ENCODE results near the gene AMPH. TPM values are rescaled to one million over a fixed set of nuclear protein-coding genes. Genes with fewer than 3 reads are reported as not detected.

AMPH gene
- total RNA-seq, 3 donors from 2014 or later, result 0.41 to 3.2 (median 1.2) TPM

- intact Hi-C loops (cut with DNase I, micrococcal nuclease), result no loop called here
- H3K9me3 ChIP-seq, result no peaks in the 10 kb centered on the region
- ATAC-seq, result no peak
- H3K36me3 ChIP-seq (ENCODE audit: low read depth), result no peaks in the 10 kb centered on the region
- TF ChIP-seq, protein P1, sequence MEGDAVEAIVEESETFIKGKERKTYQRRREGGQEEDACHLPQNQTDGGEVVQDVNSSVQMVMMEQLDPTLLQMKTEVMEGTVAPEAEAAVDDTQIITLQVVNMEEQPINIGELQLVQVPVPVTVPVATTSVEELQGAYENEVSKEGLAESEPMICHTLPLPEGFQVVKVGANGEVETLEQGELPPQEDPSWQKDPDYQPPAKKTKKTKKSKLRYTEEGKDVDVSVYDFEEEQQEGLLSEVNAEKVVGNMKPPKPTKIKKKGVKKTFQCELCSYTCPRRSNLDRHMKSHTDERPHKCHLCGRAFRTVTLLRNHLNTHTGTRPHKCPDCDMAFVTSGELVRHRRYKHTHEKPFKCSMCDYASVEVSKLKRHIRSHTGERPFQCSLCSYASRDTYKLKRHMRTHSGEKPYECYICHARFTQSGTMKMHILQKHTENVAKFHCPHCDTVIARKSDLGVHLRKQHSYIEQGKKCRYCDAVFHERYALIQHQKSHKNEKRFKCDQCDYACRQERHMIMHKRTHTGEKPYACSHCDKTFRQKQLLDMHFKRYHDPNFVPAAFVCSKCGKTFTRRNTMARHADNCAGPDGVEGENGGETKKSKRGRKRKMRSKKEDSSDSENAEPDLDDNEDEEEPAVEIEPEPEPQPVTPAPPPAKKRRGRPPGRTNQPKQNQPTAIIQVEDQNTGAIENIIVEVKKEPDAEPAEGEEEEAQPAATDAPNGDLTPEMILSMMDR (IDR thresholded peaks at IDR 0.05), result no peak
- no peak for DNase-seq
- no peaks in the 10 kb centered on the region for H3K4me1 ChIP-seq (ENCODE audit: low read depth)
- H3K4me3 ChIP-seq, result no peak overlapping the region
Observed at GRCh38 chr7:38438970-38439369, 192.2 kb downstream of the AMPH start.

DNA sequence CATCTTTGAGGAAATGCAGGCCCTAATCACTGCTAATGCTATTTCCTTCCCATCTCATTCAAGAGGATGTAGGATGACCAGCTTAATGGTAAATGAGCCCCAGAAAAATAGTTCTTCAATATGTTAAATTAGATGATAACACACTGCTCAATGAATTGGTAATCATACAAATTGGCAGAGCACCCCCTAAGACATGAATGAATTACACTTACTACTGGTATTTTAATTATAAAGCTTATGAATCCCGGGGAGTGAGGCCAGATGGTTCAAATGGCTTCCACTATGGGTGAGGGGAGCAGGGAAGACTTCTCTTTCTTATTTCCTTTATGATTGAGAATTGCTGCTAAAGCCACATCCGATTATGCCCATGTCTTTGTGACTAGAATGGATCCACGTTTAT is 198.5 kb downstream of the AMPH start:
- Histone ChIP-seq H3K9me3 (no peaks in the 10 kb centered on the region), H3K4me3 (no peak overlapping the region), H3K36me3 (ENCODE audit: low read depth) (no peaks in the 10 kb centered on the region), H3K4me1 (ENCODE audit: low read depth) (no peaks in the 10 kb centered on the region)
- intact Hi-C loops (cut with DNase I, micrococcal nuclease), result no loop called here
- ATAC-seq, result no peak
- TF ChIP-seq, protein P1 (IDR thresholded peaks at IDR 0.05), result no peak
- DNase-seq, result no peak

GRCh38 chr7:38432080-38432479 is 199.1 kb downstream of the AMPH start:
- H3K9me3 ChIP-seq, result no peaks in the 10 kb centered on the region
- intact Hi-C loops (cut with DNase I, micrococcal nuclease), result no loop called here
- TF ChIP-seq, protein P1 (IDR thresholded peaks at IDR 0.05), result no peak
- no peak for ATAC-seq
- H3K4me1 ChIP-seq (ENCODE audit: low read depth), result no peaks in the 10 kb centered on the region
- DNase-seq, result no peak
- H3K4me3 ChIP-seq, result no peak overlapping the region
- no peaks in the 10 kb centered on the region for H3K36me3 ChIP-seq (ENCODE audit: low read depth)

- ATAC-seq (no peak), DNase-seq (no peak)
- TF ChIP-seq, protein P1 (IDR thresholded peaks at IDR 0.05), result no peak
- H3K4me1 ChIP-seq (ENCODE audit: low read depth), result no peaks in the 10 kb centered on the region
- intact Hi-C loops (cut with DNase I, micrococcal nuclease), result no loop called here
- no peaks in the 10 kb centered on the region for H3K36me3 ChIP-seq (ENCODE audit: low read depth)
- H3K9me3 ChIP-seq, result no peaks in the 10 kb centered on the region
- no peak overlapping the region for H3K4me3 ChIP-seq
Observed at GRCh38 chr7:38429057-38429456, 202.1 kb downstream of the AMPH start.

DNA sequence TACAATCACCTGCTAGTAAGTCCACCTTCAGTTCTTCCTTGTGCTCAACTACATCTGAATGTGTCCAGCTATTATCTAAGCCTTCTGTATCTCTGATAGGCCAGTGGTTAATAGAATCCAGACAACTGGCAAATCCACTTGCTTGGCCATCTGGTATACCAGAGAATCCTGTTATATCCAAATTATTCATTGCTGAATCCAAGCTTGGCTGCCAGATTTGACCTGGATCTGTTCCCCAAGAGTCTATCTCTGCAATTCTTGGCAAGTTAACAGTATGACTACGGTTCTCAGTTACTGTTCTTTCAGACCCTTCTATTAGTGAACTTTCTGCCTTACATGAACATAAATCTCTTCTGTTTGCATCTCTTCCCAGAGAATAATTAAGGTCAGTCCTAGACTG is 203.1 kb downstream of the AMPH start:
- ATAC-seq, result no peak
- H3K4me1 ChIP-seq (ENCODE audit: low read depth), result no peaks in the 10 kb centered on the region
- no peak for DNase-seq
- H3K36me3 ChIP-seq (ENCODE audit: low read depth), result no peaks in the 10 kb centered on the region
- no peak overlapping the region for H3K4me3 ChIP-seq
- intact Hi-C loops (cut with DNase I, micrococcal nuclease), result no loop called here
- TF ChIP-seq, protein P1 (IDR thresholded peaks at IDR 0.05), result no peak
- no peaks in the 10 kb centered on the region for H3K9me3 ChIP-seq

- TF ChIP-seq, protein P1 (IDR thresholded peaks at IDR 0.05), result no peak
- Histone ChIP-seq H3K4me1 (ENCODE audit: low read depth) (no peaks in the 10 kb centered on the region), H3K4me3 (no peak overlapping the region), H3K9me3 (no peaks in the 10 kb centered on the region), H3K36me3 (ENCODE audit: low read depth) (no peaks in the 10 kb centered on the region)
- intact Hi-C loops (cut with DNase I, micrococcal nuclease), result no loop called here
- ATAC-seq, result no peak
- no peak for DNase-seq
Observed at GRCh38 chr7:38427279-38427955, 203.8 kb downstream of the AMPH start.
